HG02852 (cell line): ENCODE measurements around the gene CYB561D2.

Experiments used
- ATAC-seq: cut with Tn5 transposase; IDR thresholded peaks from one replicate; pipeline ENCODE4 v1.9.1; 2021; ENCODE audit warnings: mild to moderate bottlenecking, moderate library complexity; ENCODE audit not compliant: unreplicated experiment

Gene CYB561D2

GRCh38 chr3:50323092-50323600 lies 27.5 kb upstream of the CYB561D2 start:
- no peak for ATAC-seq

- ATAC-seq: no peak
Measured at GRCh38 chr3:50323614-50324199, 27.0 kb upstream of the CYB561D2 start.

- ATAC-seq: no peak
Measured at GRCh38 chr3:50324351-50325112, 26.1 kb upstream of the CYB561D2 start.

- ATAC-seq: no peak
Measured at GRCh38 chr3:50325113-50325480, 25.6 kb upstream of the CYB561D2 start.

- ATAC-seq: no peak
Measured at GRCh38 chr3:50325497-50326181, 25.0 kb upstream of the CYB561D2 start.

GRCh38 chr3:50326182-50326541 lies 24.5 kb upstream of the CYB561D2 start:
- ATAC-seq: no peak

GRCh38 chr3:50327129-50327528 lies 23.5 kb upstream of the CYB561D2 start:
- ATAC-seq: no peak

GRCh38 chr3:50327943-50328691 lies 22.5 kb upstream of the CYB561D2 start, which contains the start of gene TUSC2:
TUSC2 (minus strand) TSS chr3:50328223; CDS start chr3:50328099, 124 bp downstream.
- ATAC-seq: peak; percentile 94

- no peak for ATAC-seq
Measured at GRCh38 chr3:50330330-50330729, 20.3 kb upstream of the CYB561D2 start.

- no peak for ATAC-seq
Measured at GRCh38 chr3:50331364-50331907, 19.2 kb upstream of the CYB561D2 start.

GRCh38 chr3:50333744-50334328 lies 16.8 kb upstream of the CYB561D2 start:
- no peak for ATAC-seq

- no peak for ATAC-seq
Measured at GRCh38 chr3:50334339-50335075, 16.2 kb upstream of the CYB561D2 start.

GRCh38 chr3:50336452-50337174 lies 14.0 kb upstream of the CYB561D2 start:
- peak; percentile 34 for ATAC-seq

- ATAC-seq: peak; percentile 73
Measured at GRCh38 chr3:50337175-50337861, 13.3 kb upstream of the CYB561D2 start.

- no peak for ATAC-seq
Measured at GRCh38 chr3:50338965-50339364, 11.7 kb upstream of the CYB561D2 start.

- ATAC-seq: no peak
Measured at GRCh38 chr3:50339485-50340146, 11.0 kb upstream of the CYB561D2 start.

- no peak for ATAC-seq
Measured at GRCh38 chr3:50340147-50340447, 10.6 kb upstream of the CYB561D2 start.
